SK-N-SH treated with all-trans-retinoic acid at 6 μM for 48 hours (cell line): ENCODE results near the gene NUB1.

Experiments used
- ATAC-seq: fragments of 200-7000 bp; cut with Tn5 transposase; 3 replicates; pipeline ENCODE4 v1.9.1; 2020; ENCODE audit warnings: mild to moderate bottlenecking, moderate library complexity
- ARNTL ChIP-seq: fragments of 450-650 bp; formaldehyde crosslinking; IDR thresholded peaks from 2 replicates; pipeline ENCODE4 v1.5.0; 2020; ENCODE audit warnings: low read depth, mild to moderate bottlenecking, moderate library complexity, borderline replicate concordance
- BACH2 ChIP-seq: fragments of 250-450 bp; sonication (Bioruptor Pico); IDR thresholded peaks from 2 replicates; pipeline ENCODE4 v1.9.0; 2021; ENCODE audit warnings: mild to moderate bottlenecking, borderline replicate concordance
- CSDC2 ChIP-seq: fragments of 250-450 bp; sonication (Bioruptor Pico); IDR thresholded peaks from 2 replicates; pipeline ENCODE4 v1.5.0; 2020; ENCODE audit warnings: mild to moderate bottlenecking, moderate library complexity
- ESRRG ChIP-seq: fragments of 250-450 bp; sonication (Bioruptor Pico); IDR thresholded peaks from 2 replicates; pipeline ENCODE4 v1.6.1; 2021; ENCODE audit warnings: mild to moderate bottlenecking
- GLIS3 ChIP-seq: fragments of 250-450 bp; sonication (Bioruptor Pico); IDR thresholded peaks from 2 replicates; pipeline ENCODE4 v1.5.0; 2020; ENCODE audit warnings: mild to moderate bottlenecking, moderate library complexity
- ISL1 ChIP-seq: fragments of 250-450 bp; sonication (Bioruptor Pico); IDR thresholded peaks from 2 replicates; pipeline ENCODE4 v2.1.2; 2022; ENCODE audit warnings: mild to moderate bottlenecking, moderate library complexity
- PATZ1 ChIP-seq: fragments of 250-450 bp; sonication (Bioruptor Pico); IDR thresholded peaks from 2 replicates; pipeline ENCODE4 v1.8.0; 2020; ENCODE audit warnings: mild to moderate bottlenecking, moderate library complexity, borderline replicate concordance
- POU6F1 ChIP-seq: fragments of 250-450 bp; sonication (Bioruptor Pico); IDR thresholded peaks from 2 replicates; pipeline ENCODE4 v1.8.0; 2021; ENCODE audit warnings: low read depth, mild to moderate bottlenecking, moderate library complexity, borderline replicate concordance
- PPARA ChIP-seq: fragments of 250-450 bp; sonication (Bioruptor Pico); IDR thresholded peaks from 2 replicates; pipeline ENCODE4 v1.5.0; 2020; ENCODE audit warnings: mild to moderate bottlenecking, borderline replicate concordance
- RARB ChIP-seq: fragments of 250-450 bp; sonication (Bioruptor Pico); IDR thresholded peaks from 2 replicates; pipeline ENCODE4 v1.8.0; 2021; ENCODE audit warnings: mild to moderate bottlenecking, moderate library complexity
- SNAI2 ChIP-seq: fragments of 250-450 bp; sonication (Bioruptor Pico); IDR thresholded peaks from 2 replicates; pipeline ENCODE4 v1.5.0; 2020; ENCODE audit warnings: mild to moderate bottlenecking, moderate library complexity
- TCF4 ChIP-seq: fragments of 250-450 bp; sonication (Bioruptor Pico); IDR thresholded peaks from 2 replicates; pipeline ENCODE4 v1.8.0; 2021; ENCODE audit warnings: mild to moderate bottlenecking, moderate library complexity, borderline replicate concordance
- TOX ChIP-seq: fragments of 250-450 bp; sonication (Bioruptor Pico); IDR thresholded peaks from 2 replicates; pipeline ENCODE4 v1.8.0; 2021; ENCODE audit warnings: mild to moderate bottlenecking, moderate library complexity, borderline replicate concordance
- TSHZ2 ChIP-seq: fragments of 250-450 bp; sonication (Bioruptor Pico); IDR thresholded peaks from 2 replicates; pipeline ENCODE4 v1.5.0; 2020; ENCODE audit warnings: mild to moderate bottlenecking, moderate library complexity
- ZC3H10 ChIP-seq: fragments of 250-450 bp; sonication (Bioruptor Pico); IDR thresholded peaks from 2 replicates; pipeline ENCODE4 v1.5.1; 2021; ENCODE audit warnings: mild to moderate bottlenecking, moderate library complexity
- ZFP3 ChIP-seq: fragments of 250-450 bp; sonication (Bioruptor Pico); IDR thresholded peaks from 2 replicates; pipeline ENCODE4 v1.5.0; 2020; ENCODE audit warnings: mild to moderate bottlenecking, moderate library complexity
- ZFP30 ChIP-seq: fragments of 450-650 bp; formaldehyde crosslinking; IDR thresholded peaks from 2 replicates; pipeline ENCODE4 v1.5.0; 2022; ENCODE audit warnings: mild to moderate bottlenecking, moderate library complexity
- ZNF565 ChIP-seq: fragments of 450-650 bp; formaldehyde crosslinking; conservative IDR thresholded peaks from 2 replicates; pipeline ENCODE4 v1.5.0; 2020; ENCODE audit warnings: low read depth, mild to moderate bottlenecking, moderate library complexity
- ZNF70 ChIP-seq: fragments of 450-650 bp; formaldehyde crosslinking; IDR thresholded peaks from 2 replicates; pipeline ENCODE4 v1.5.0; 2020; ENCODE audit warnings: mild to moderate bottlenecking, moderate library complexity
- ZNF8 ChIP-seq: fragments of 450-650 bp; formaldehyde crosslinking; IDR thresholded peaks from 2 replicates; pipeline ENCODE4 v1.5.0; 2020; ENCODE audit warnings: mild to moderate bottlenecking, moderate library complexity

NUB1 gene

GRCh38 chr7:151389096-151389767 is 47.6 kb downstream of the NUB1 start:
- no peak for ATAC-seq
- TF ChIP-seq PATZ1 (CRISPR knock-in tag) (no peak), ZNF8 (CRISPR knock-in tag) (no peak), TCF4 (CRISPR knock-in tag) (no peak), ZNF70 (CRISPR knock-in tag) (no peak), ARNTL (CRISPR knock-in tag) (no peak), TSHZ2 (CRISPR knock-in tag) (no peak), PPARA (no peak), SNAI2 (no peak), RARB (CRISPR knock-in tag) (no peak), ZFP3 (CRISPR knock-in tag) (no peak), ZNF565 (no peak), ISL1 (no peak)

- TF ChIP-seq GLIS3 (no peak), SNAI2 (no peak), RARB (CRISPR knock-in tag) (no peak), BACH2 (CRISPR knock-in tag) (no peak), ISL1 (no peak), ZC3H10 (CRISPR knock-in tag) (no peak), ZNF8 (CRISPR knock-in tag) (no peak), PATZ1 (CRISPR knock-in tag) (no peak), ZFP30 (CRISPR knock-in tag) (no peak), ESRRG (CRISPR knock-in tag) (no peak), ZFP3 (CRISPR knock-in tag) (no peak)
- no peak for ATAC-seq
Observed at GRCh38 chr7:151389768-151390597, 48.4 kb downstream of the NUB1 start.

GRCh38 chr7:151390598-151391357 is 49.2 kb downstream of the NUB1 start:
- no peak for ATAC-seq
- TF ChIP-seq TOX, result no peak
- no peak for TF ChIP-seq ZNF8 (CRISPR knock-in tag)
- no peak for TF ChIP-seq SNAI2
- no peak for TF ChIP-seq PATZ1 (CRISPR knock-in tag)
- TF ChIP-seq ARNTL (CRISPR knock-in tag), result no peak
- no peak for TF ChIP-seq ZC3H10 (CRISPR knock-in tag)
- no peak for TF ChIP-seq ESRRG (CRISPR knock-in tag)
- TF ChIP-seq TCF4 (CRISPR knock-in tag), result no peak
- no peak for TF ChIP-seq RARB (CRISPR knock-in tag)
- TF ChIP-seq TSHZ2 (CRISPR knock-in tag), result no peak
- TF ChIP-seq PPARA, result no peak
- TF ChIP-seq GLIS3, result no peak
- TF ChIP-seq ZNF565, result no peak
- TF ChIP-seq CSDC2 (CRISPR knock-in tag), result no peak
- TF ChIP-seq POU6F1 (CRISPR knock-in tag), result no peak
- TF ChIP-seq ISL1, result no peak
